GM12865 (cell line): ENCODE data around the gene BCAP31.
"Not testable (repeated sequence)": the region's sequence is repeated elsewhere in the genome, so short reads cannot be mapped to it uniquely, and the experiment has no call there.

ENCODE experiments used
- DNase-seq: peaks from one replicate; pipeline ENCODE4 v3.0.0; 2010; ENCODE audit warnings: low read depth
- H3K4me3 ChIP-seq: 2 replicates; pipeline ENCODE4 v1.5.1; 2011; ENCODE audit warnings: mild to moderate bottlenecking, low read depth, low read length, control low read depth
- TF ChIP-seq, protein P1 (sequence below): IDR thresholded peaks from 2 replicates; pipeline ENCODE4 v1.5.1; 2011; ENCODE audit warnings: low read length, control low read depth, low read depth, inconsistent platforms; ENCODE audit not compliant: insufficient read depth; ENCODE audit errors: missing control alignments

Gene BCAP31

DNA sequence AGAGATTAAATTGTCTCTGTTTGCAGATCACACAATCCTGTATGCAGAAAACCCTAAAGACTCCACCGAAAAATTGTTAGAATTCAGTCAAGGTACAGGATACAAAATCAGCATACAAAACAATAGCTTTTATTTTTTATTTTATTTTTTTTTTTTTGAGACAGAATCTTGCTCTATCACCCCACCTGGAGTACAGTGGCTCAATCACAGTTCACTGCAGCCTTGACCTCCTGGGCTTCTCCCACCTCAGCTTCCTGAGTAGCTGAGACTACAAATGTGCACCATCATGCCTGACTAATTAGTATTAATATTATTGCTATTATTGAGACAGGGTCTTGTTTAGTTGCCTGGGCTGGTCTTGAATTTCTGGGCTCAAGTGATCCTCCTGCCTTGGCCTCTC lies 30.9 kb upstream of the BCAP31 start:
- no peak overlapping the region for H3K4me3 ChIP-seq
- TF ChIP-seq, protein P1, sequence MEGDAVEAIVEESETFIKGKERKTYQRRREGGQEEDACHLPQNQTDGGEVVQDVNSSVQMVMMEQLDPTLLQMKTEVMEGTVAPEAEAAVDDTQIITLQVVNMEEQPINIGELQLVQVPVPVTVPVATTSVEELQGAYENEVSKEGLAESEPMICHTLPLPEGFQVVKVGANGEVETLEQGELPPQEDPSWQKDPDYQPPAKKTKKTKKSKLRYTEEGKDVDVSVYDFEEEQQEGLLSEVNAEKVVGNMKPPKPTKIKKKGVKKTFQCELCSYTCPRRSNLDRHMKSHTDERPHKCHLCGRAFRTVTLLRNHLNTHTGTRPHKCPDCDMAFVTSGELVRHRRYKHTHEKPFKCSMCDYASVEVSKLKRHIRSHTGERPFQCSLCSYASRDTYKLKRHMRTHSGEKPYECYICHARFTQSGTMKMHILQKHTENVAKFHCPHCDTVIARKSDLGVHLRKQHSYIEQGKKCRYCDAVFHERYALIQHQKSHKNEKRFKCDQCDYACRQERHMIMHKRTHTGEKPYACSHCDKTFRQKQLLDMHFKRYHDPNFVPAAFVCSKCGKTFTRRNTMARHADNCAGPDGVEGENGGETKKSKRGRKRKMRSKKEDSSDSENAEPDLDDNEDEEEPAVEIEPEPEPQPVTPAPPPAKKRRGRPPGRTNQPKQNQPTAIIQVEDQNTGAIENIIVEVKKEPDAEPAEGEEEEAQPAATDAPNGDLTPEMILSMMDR, result no peak
- DNase-seq, result no peak

DNA sequence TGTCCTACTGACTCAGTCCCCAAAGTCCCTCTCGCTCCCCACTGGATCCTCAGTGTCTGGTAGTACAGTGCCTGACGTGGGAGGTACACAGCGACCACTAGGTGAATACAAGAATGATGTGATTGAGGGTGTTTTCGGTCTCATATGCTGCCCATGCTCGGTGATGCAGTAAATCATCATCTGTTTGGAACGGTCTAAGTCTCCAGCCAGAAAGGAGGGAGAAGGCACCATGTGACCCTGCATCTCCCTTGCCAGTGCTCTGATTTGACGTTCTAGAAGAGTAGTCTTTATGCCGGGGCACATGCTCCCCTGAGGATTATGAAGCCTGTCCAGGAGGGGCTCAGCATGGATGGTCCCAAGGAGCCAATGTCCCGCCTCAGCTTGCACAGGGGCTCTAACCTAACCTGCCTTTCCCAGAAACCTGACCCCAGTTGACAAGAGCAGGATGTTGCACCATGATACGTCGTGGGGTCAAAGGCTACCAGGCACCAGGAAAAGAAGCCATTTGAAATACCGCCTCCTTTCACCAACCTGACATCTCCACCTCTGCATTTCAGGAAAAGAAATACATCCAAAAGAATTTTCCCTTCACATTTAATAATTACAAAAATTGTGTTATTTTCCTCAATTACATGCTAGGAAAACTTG lies 26.1 kb upstream of the BCAP31 start:
- TF ChIP-seq, protein P1, result no peak
- no peak for DNase-seq
- H3K4me3 ChIP-seq, result no peak overlapping the region

DNA sequence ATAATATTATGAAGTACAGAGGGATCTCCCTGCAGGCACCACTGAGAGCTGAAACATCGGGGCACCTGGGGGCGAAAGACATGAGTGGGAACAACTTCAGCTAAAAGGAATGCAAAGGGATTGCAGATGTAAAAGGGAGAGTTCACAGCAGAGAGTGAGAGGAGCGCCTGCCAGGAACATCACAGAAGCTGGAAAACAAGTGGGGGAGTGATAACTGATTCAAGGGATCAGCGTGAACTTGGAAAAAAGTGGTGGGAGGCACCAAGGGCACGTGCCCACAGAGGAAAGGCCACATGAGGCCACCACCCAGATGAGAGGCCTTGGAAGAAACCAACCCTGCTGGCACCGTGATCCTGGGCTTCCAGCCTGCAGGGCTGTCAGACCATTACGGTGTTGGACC lies 24.8 kb upstream of the BCAP31 start:
- not testable (repeated sequence) for H3K4me3 ChIP-seq, DNase-seq

DNA sequence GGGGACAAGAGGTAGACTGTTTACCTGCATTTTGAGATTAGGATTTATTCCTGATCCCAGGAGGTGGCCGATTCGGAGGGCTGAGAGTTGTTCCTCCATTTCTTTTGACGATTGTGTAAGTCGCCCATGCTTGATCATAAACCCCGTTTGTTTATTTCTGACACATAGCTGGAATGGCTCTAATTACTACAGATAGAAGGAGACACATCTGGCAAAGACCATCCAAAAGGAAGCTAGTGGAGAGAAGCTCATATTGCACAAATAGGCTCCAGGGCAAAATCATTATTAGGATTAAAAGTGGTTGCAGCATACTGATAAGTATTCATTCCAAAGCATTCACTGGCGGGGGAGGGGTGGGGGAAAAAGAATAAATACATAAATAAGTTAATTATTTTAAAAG lies 22.8 kb upstream of the BCAP31 start:
- DNase-seq, result not testable (repeated sequence)

DNA sequence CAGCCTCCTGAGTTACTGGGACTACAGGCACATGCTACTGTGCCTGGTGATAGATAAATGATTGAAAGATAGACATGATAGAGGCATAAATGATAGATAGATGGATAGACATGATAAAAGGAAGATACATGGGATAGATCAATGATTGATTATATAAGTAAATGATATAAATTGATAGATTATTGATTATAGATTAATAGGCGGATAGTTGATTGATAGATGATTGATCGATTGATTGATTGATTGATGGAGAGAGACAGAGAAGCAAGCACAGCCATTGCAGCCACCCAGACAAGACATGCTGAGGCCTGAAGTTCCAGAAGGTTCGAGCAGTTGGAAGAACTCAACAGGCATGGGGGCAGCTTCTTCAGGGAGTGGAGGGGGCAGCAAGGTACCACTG lies 22.2 kb upstream of the BCAP31 start:
- H3K4me3 ChIP-seq, result no peak overlapping the region
- TF ChIP-seq, protein P1, result no peak
- no peak for DNase-seq

More for the DNA sequence above, 22.8 kb upstream of the BCAP31 start:
- H3K4me3 ChIP-seq, result not testable (repeated sequence)

DNA sequence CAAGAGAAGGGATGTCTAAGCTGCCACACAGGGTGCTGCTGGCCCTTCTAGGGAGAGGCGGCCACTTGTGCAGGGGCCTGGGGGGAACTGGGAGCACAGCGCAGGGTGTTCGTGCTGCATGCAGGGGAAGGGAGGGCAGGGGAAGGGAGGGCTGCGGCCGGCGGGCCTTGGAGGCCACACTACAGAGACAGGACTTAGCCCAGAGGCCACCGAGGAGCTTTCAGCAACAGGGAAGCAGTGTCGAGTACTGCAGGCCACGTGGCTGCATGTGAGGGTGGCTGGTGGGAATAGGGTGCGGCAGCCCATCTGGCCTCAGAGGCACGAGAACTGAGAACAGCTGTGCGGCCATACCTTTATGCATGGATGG lies 20.9 kb upstream of the BCAP31 start:
- not testable (repeated sequence) for H3K4me3 ChIP-seq, DNase-seq

DNA sequence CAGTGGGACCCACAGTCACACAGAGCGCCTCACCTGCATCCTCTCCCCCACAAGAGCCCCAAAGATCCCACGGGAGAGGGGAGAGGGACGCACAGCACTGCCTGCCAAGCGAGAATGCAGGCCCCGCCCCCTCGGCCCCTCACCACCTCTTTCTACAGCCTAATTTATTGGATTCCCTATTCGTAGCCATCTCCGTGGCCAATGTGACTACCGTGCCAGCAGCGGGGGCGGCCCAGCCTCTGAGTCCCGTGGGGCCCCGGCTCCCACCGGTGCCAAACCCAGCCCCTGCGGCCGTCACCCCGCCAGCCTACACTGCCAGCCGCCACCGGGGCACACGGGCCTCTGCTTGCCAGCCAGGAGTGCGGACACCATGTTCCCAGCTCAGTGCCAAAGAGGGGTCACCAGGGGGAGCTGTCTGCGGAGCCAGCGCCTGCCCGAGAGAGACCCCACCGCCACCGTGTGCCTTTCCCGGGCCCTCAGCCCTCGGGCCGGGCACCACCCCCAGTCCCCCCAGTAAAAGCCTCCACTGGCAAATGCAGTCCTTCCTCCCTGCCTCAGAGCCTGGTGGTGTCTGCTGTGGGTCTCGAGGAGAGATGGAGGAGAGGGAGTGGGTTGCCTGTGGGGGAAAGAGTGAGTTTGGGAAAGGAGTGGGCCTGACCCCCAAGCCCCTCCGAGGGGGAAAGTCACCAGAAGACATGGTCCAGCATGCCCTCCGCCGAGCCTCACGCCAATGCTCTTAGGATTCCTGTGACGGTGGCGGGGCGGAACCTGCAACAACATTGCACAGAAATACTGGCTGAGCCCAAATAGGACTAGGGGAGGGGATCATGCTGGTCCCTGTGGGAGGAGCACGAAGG lies 20.3 kb upstream of the BCAP31 start:
- DNase-seq, result no peak
- TF ChIP-seq, protein P1, result peak; percentile 11
- H3K4me3 ChIP-seq, result no peak overlapping the region

DNA sequence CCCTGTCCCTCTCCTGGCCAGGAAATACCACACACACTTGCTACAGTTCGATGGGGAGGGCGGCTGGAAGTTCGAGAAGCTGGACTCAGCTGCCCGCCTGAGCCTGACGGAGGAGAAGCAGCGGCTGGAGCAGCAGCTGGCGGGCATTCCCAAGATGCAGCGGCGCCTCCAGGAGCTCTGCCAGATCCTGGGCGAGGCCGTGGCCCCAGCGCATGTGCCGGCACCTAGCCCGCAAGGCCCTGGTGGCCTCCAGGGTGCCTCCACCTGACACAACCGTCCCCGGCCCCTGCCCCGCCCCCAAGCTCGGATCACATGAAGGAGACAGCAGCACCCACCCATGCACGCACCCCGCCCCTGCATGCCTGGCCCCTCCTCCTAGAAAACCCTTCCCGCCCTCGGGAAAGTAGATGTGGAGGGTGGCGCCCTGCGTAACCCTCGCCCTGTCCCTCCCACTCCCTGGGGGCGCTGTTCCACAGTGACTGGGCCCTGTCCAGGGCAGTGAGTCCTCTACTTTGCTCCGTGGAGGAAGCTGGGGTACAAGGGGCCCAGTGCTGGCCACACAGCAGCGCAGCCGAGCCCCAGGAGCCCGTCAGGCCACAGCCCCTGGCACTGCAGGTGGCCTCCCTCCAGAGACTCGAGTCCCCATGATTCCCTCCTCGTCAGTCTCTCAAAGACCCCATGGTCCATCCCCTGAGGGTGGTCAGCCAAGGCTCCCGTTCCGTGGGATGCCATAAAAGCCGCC lies 19.5 kb upstream of the BCAP31 start:
- H3K4me3 ChIP-seq, DNase-seq: not testable (repeated sequence)

DNA sequence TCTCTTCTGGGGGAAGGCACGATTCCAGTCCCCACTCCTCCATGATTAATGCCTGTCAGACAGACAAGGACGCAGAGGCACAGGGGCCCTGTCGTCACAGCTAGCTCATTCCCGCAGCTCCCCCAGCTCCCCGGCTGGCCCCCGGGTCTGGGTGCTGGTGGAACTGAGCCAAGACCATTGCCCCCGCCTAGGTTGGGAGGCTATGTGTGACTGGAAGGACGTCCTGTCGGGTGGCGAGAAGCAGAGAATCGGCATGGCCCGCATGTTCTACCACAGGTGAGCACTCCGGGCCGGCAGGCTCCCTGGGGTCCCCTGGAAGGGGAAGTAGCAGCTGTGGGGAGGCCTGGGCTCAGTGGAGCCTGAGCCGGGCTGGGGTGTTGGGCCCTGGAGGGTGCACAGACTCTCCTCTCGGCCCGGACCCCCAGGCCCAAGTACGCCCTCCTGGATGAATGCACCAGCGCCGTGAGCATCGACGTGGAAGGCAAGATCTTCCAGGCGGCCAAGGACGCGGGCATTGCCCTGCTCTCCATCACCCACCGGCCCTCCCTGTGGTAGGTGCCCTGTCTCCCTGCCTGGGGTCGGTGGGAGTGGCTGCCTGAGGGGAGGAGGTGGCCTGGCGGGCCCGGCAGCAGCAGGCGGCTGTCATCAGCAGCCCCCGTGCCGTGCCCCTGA lies 18.7 kb upstream of the BCAP31 start:
- not testable (repeated sequence) for H3K4me3 ChIP-seq, DNase-seq

DNA sequence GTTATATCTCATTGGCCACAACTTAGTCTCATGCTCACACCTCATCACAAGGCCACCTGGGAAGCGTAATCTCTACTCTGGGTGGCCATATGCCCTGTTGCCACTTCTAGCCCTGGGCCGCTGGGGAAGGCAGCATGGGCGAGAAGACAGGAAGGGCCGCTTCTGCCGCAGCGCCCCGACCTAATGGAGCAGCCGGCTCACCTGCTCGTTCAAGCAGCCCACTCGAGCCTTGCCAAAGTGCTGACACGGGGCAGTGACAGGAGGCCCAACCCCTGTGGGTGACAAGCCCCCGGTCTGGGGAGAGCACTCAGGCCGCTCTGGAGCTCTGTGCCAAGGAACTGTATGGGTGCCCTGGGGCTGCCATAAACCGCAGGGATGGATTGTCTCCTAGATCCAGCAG lies 17.9 kb upstream of the BCAP31 start:
- H3K4me3 ChIP-seq, DNase-seq: not testable (repeated sequence)
